ENCODE data around the gene SEMA4D. TPM values are rescaled to one million over a fixed set of nuclear protein-coding genes. Genes with fewer than 3 reads are reported as not detected.

The SEMA4D gene
- total and polyA plus RNA-seq, 2 experiments from 2014 or later, result 9.4 to 10.4 TPM

DNA sequence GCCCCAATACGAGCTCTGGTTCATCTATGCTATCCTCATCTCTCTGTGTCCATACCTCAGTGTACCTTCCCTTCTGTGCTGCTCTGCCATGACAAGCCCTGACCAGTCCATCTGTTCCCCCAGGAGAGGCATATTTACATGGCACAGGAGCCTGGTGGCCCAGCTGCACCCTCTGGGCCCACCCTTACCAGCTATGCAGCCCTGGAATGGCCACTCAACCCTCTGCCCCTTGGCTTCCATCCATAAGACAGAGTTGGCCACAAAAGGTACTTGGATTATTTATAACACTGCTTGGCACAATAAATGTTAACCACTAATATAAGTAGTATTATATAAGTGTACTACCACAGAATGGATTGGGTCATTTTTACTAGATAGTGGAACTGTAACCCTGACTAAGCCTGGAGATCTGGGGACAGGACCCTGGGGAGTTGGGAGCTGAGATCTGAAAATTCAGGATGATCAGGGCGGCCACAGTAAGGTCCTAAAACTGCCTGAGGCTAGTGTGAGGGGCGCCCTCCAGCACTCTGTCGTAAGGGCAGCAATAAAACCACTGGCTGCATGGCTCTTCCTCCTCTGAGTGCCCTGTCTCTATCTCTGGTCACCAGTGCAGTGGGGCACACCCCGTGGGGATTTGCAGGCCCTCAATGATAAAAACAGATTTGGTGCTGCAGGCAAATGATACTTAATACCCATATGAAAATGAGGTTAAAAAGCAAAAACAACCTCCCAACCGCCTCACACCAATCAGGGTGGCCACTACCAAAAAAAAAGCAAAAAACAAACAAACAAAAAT is 65.8 kb downstream of the SEMA4D start:
- DNase-seq (ENCODE audit: low spot score), result no peak
- H2AFZ ChIP-seq, result no peak overlapping the region
- H3K36me3 ChIP-seq (replicated peaks; ENCODE audit: insufficient read depth, low read depth), result no peaks in the 10 kb centered on the region
- no peaks in the 10 kb centered on the region for H3K9me3 ChIP-seq (ENCODE audit: low read depth)
- no peak overlapping the region for H3K27ac ChIP-seq
- H4K20me1 ChIP-seq (ENCODE audit: insufficient read depth, poor library complexity, severe bottlenecking), result no peaks in the 10 kb centered on the region
- no peaks in the 10 kb centered on the region for H3K9me2 ChIP-seq (replicated peaks; ENCODE audit: insufficient read depth)
- no peak overlapping the region for H3K4me2 ChIP-seq
- H3K27me3 ChIP-seq, result no peaks in the 10 kb centered on the region
- WGBS (ENCODE audit: low lambda C conversion rate, missing lambda C conversion rate), result 82% methylated on average over 6 of the region's 6 CpGs
- H3K4me1 ChIP-seq (ENCODE audit: insufficient read depth), result peaks cover 6% of the 10 kb centered on the region
- H3K4me3 ChIP-seq, result no peak overlapping the region
- peaks cover 6% of the 10 kb centered on the region for H3K79me2 ChIP-seq
- TF ChIP-seq EZH2 (IDR thresholded peaks at IDR 0.05; ENCODE audit: borderline replicate concordance) (no peak), EZH2phosphoT487 (IDR thresholded peaks at IDR 0.05; ENCODE audit: low read depth, severe bottlenecking, unreplicated experiment) (no peak), CTCF (IDR thresholded peaks at IDR 0.05; ENCODE audit: poor library complexity) (no peak)

- Histone ChIP-seq H3K9me2 (replicated peaks; ENCODE audit: insufficient read depth) (no peaks in the 10 kb centered on the region), H3K36me3 (replicated peaks; ENCODE audit: insufficient read depth, low read depth) (no peaks in the 10 kb centered on the region), H3K27me3 (no peaks in the 10 kb centered on the region), H3K4me2 (no peak overlapping the region), H3K9me3 (ENCODE audit: low read depth) (no peaks in the 10 kb centered on the region), H3K4me3 (no peak overlapping the region), H3K79me2 (peaks cover 8% of the 10 kb centered on the region), H3K4me1 (ENCODE audit: insufficient read depth) (peaks cover 6% of the 10 kb centered on the region), H2AFZ (no peak overlapping the region), H4K20me1 (ENCODE audit: insufficient read depth, poor library complexity, severe bottlenecking) (no peaks in the 10 kb centered on the region), H3K27ac (no peak overlapping the region)
- 66% methylated on average over 6 of the region's 6 CpGs for WGBS (ENCODE audit: low lambda C conversion rate, missing lambda C conversion rate)
- TF ChIP-seq EZH2 (IDR thresholded peaks at IDR 0.05; ENCODE audit: borderline replicate concordance), result no peak
- TF ChIP-seq CTCF (IDR thresholded peaks at IDR 0.05; ENCODE audit: poor library complexity), result no peak
- no peak for TF ChIP-seq EZH2phosphoT487 (IDR thresholded peaks at IDR 0.05; ENCODE audit: low read depth, severe bottlenecking, unreplicated experiment)
- DNase-seq (ENCODE audit: low spot score), result no peak
These were observed 66.9 kb downstream of the SEMA4D start for GRCh38 chr9:89430995-89431394.

- H4K20me1 ChIP-seq (ENCODE audit: insufficient read depth, poor library complexity, severe bottlenecking), result no peaks in the 10 kb centered on the region
- H3K4me1 ChIP-seq (ENCODE audit: insufficient read depth), result no peaks in the 10 kb centered on the region
- H3K9me3 ChIP-seq (ENCODE audit: low read depth), result no peaks in the 10 kb centered on the region
- no peak overlapping the region for H3K27ac ChIP-seq
- no peak for DNase-seq (ENCODE audit: low spot score)
- WGBS (ENCODE audit: low lambda C conversion rate, missing lambda C conversion rate), result 92% methylated on average over 25 of the region's 25 CpGs
- peaks cover 8% of the 10 kb centered on the region for H3K79me2 ChIP-seq
- peak; percentile 23 for TF ChIP-seq CTCF (IDR thresholded peaks at IDR 0.05; ENCODE audit: poor library complexity)
- TF ChIP-seq EZH2phosphoT487 (IDR thresholded peaks at IDR 0.05; ENCODE audit: low read depth, severe bottlenecking, unreplicated experiment), result no peak
- H3K4me2 ChIP-seq, result no peak overlapping the region
- H2AFZ ChIP-seq, result no peak overlapping the region
- no peak overlapping the region for H3K4me3 ChIP-seq
- H3K36me3 ChIP-seq (replicated peaks; ENCODE audit: insufficient read depth, low read depth), result no peaks in the 10 kb centered on the region
- no peaks in the 10 kb centered on the region for H3K27me3 ChIP-seq
- no peaks in the 10 kb centered on the region for H3K9me2 ChIP-seq (replicated peaks; ENCODE audit: insufficient read depth)
These were observed 68.7 kb downstream of the SEMA4D start for GRCh38 chr9:89428901-89429890.
